ENCODE data around the gene KHDRBS2.

Gene KHDRBS2

DNA sequence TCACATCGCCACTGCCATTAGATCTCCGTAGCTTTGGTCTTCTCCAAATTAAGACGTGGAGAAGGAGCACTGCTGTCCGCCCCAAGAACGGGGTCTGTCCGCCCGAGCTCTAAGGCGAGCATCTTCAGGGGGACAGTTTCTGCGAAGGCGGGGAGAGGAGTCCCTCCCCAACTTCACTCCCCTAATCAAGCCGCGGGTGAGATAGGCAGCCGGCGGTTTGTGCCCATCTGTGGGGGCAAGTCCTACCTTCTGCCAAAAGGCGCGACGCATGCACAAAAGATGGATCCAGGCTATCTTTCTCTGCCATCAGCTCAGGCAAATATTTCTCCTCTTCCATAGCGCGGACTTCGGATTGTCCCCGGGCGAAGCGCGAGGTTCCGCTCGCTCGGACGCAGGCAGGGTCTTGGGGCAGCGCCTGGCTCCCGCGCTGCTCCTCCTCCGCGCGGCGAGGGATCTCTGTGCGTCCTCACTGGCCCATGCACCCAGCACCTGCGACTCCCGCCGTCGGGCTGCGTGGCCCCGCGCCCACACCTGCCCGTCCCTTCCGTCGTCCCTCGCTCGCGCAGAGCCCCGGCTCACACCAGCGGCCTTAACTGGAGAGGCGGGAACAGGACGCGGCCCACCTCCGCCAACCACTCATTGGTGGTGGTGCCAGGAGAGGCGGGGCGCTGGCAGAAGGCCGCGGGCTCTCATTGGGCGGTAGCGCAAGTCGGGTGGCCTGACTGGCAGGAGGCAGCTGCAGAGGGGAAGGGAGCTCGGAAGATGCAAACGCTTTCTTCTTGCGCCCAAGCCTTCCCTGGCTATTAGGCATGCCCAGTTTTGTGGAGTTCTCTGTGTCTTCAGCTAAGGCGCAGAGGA, at the start of gene KHDRBS2:
Gene KHDRBS2 (minus strand): TSS at position 614 of the 858 bp plus-strand sequence.
- H2AFZ ChIP-seq (ENCODE audit: low read length) = no peak within 1 kb of the TSS
- H3K27me3 ChIP-seq (ENCODE audit: insufficient read depth, low read length, poor library complexity, severe bottlenecking) = no peaks in the 10 kb centered on the region
- no peaks in the 10 kb centered on the region for H3K9me3 ChIP-seq (ENCODE audit: insufficient read depth, low read depth, low read length)
- H3K79me2 ChIP-seq (ENCODE audit: insufficient read depth, low read length) = no peaks in the 10 kb centered on the region
- TF ChIP-seq EZH2phosphoT487 (IDR thresholded peaks at IDR 0.05; ENCODE audit: borderline replicate concordance) = no peak
- TF ChIP-seq, protein P1, sequence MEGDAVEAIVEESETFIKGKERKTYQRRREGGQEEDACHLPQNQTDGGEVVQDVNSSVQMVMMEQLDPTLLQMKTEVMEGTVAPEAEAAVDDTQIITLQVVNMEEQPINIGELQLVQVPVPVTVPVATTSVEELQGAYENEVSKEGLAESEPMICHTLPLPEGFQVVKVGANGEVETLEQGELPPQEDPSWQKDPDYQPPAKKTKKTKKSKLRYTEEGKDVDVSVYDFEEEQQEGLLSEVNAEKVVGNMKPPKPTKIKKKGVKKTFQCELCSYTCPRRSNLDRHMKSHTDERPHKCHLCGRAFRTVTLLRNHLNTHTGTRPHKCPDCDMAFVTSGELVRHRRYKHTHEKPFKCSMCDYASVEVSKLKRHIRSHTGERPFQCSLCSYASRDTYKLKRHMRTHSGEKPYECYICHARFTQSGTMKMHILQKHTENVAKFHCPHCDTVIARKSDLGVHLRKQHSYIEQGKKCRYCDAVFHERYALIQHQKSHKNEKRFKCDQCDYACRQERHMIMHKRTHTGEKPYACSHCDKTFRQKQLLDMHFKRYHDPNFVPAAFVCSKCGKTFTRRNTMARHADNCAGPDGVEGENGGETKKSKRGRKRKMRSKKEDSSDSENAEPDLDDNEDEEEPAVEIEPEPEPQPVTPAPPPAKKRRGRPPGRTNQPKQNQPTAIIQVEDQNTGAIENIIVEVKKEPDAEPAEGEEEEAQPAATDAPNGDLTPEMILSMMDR (conservative IDR thresholded peaks at IDR 0.05; ENCODE audit: low read length) = no peak
- H3K9ac ChIP-seq (ENCODE audit: low read depth, low read length, poor library complexity, severe bottlenecking) = no peak within 1 kb of the TSS
- no peaks in the 10 kb centered on the region for H3F3A ChIP-seq (ENCODE audit: low read depth)
- H3K9me2 ChIP-seq (replicated peaks; ENCODE audit: low read depth, low read length) = no peaks in the 10 kb centered on the region
- no peaks in the 10 kb centered on the region for H3K4me1 ChIP-seq (ENCODE audit: insufficient read depth, low read length, poor library complexity, severe bottlenecking)
- no peaks in the 10 kb centered on the region for H3K36me3 ChIP-seq (ENCODE audit: insufficient read depth, low read length)
- no peak within 1 kb of the TSS for H3K4me3 ChIP-seq (ENCODE audit: low read length, poor library complexity, severe bottlenecking)
- no peak within 1 kb of the TSS for H3K4me2 ChIP-seq (ENCODE audit: low read depth, low read length, poor library complexity, severe bottlenecking)
- H4K20me1 ChIP-seq (ENCODE audit: insufficient read depth, low read length, poor library complexity, severe bottlenecking) = no peaks in the 10 kb centered on the region

DNA sequence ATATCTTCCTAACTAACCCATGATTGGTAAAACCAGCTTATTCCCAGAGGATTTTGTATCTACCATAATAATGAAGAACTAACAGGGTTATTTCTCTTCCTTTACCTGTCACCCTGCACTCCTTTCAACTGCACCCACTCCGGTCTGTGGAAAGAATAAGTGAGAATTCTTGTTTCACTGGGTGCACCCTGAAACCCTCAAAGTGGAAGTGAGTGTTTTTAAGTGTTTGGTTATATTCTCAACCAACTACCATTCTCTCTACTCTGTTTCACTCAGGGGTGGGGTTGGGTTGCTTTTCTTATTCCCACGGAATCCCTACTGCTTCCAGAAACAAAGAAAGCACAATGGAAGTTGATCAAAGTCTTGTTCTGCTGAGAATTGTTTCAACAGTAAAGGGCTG, 42.6 kb upstream of the KHDRBS2 start:
- H3K4me2 ChIP-seq (ENCODE audit: low read depth, low read length, poor library complexity, severe bottlenecking) = no peak overlapping the region
- H3K9me3 ChIP-seq (ENCODE audit: insufficient read depth, low read depth, low read length) = peaks cover 9% of the 10 kb centered on the region; the same call in 1 of the 2 replicates

DNA sequence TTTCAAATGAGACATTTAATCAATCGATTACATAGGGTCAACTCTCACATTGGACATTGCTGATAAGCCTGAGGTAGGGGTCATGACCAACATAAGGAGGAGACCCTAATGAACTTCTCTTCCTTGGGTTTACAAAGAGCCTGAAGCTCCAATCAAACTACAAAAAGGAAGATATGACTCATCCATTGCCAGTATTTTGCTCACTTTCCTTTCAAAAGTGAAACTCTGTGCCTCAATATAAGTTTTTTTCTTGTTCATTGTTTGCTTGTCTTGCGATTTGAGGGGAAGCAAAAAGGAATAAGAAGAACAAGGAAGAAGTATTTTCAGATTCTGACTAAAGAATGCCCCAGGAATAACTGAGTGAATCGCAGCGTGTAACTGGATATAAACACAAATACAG, 38.8 kb upstream of the KHDRBS2 start:
- H3K9ac ChIP-seq (ENCODE audit: low read depth, low read length, poor library complexity, severe bottlenecking) = no peak overlapping the region
- no peak overlapping the region for H3K4me2 ChIP-seq (ENCODE audit: low read depth, low read length, poor library complexity, severe bottlenecking)
- no peaks in the 10 kb centered on the region for H3K9me3 ChIP-seq (ENCODE audit: insufficient read depth, low read depth, low read length)
- no peaks in the 10 kb centered on the region for H4K20me1 ChIP-seq (ENCODE audit: insufficient read depth, low read length, poor library complexity, severe bottlenecking)
- no peaks in the 10 kb centered on the region for H3K27me3 ChIP-seq (ENCODE audit: insufficient read depth, low read length, poor library complexity, severe bottlenecking)
- H3K4me3 ChIP-seq (ENCODE audit: low read length, poor library complexity, severe bottlenecking) = no peak overlapping the region
- H3F3A ChIP-seq (ENCODE audit: low read depth) = no peaks in the 10 kb centered on the region
- H3K9me2 ChIP-seq (replicated peaks; ENCODE audit: low read depth, low read length) = no peaks in the 10 kb centered on the region
- no peak overlapping the region for H2AFZ ChIP-seq (ENCODE audit: low read length)
- no peaks in the 10 kb centered on the region for H3K36me3 ChIP-seq (ENCODE audit: insufficient read depth, low read length)
- no peaks in the 10 kb centered on the region for H3K79me2 ChIP-seq (ENCODE audit: insufficient read depth, low read length)
- TF ChIP-seq, protein P1 (conservative IDR thresholded peaks at IDR 0.05; ENCODE audit: low read length) = no peak
- TF ChIP-seq EZH2phosphoT487 (IDR thresholded peaks at IDR 0.05; ENCODE audit: borderline replicate concordance) = no peak
- H3K4me1 ChIP-seq (ENCODE audit: insufficient read depth, low read length, poor library complexity, severe bottlenecking) = no peaks in the 10 kb centered on the region

More for the DNA sequence above, 42.6 kb upstream of the KHDRBS2 start:
- H3K4me1 ChIP-seq (ENCODE audit: insufficient read depth, low read length, poor library complexity, severe bottlenecking) = no peaks in the 10 kb centered on the region
- no peaks in the 10 kb centered on the region for H3F3A ChIP-seq (ENCODE audit: low read depth)
- H4K20me1 ChIP-seq (ENCODE audit: insufficient read depth, low read length, poor library complexity, severe bottlenecking) = no peaks in the 10 kb centered on the region
- no peaks in the 10 kb centered on the region for H3K36me3 ChIP-seq (ENCODE audit: insufficient read depth, low read length)
- TF ChIP-seq EZH2phosphoT487 (IDR thresholded peaks at IDR 0.05; ENCODE audit: borderline replicate concordance) = no peak
- TF ChIP-seq, protein P1 (conservative IDR thresholded peaks at IDR 0.05; ENCODE audit: low read length) = no peak
- no peaks in the 10 kb centered on the region for H3K79me2 ChIP-seq (ENCODE audit: insufficient read depth, low read length)
- no peak overlapping the region for H2AFZ ChIP-seq (ENCODE audit: low read length)
- no peak overlapping the region for H3K9ac ChIP-seq (ENCODE audit: low read depth, low read length, poor library complexity, severe bottlenecking)
- H3K27me3 ChIP-seq (ENCODE audit: insufficient read depth, low read length, poor library complexity, severe bottlenecking) = no peaks in the 10 kb centered on the region
- no peak overlapping the region for H3K4me3 ChIP-seq (ENCODE audit: low read length, poor library complexity, severe bottlenecking)
- no peaks in the 10 kb centered on the region for H3K9me2 ChIP-seq (replicated peaks; ENCODE audit: low read depth, low read length)
